Endothelial cell of umbilical vein (primary cell): ENCODE measurements around the gene HIC2.

Experiments
- CTCF ChIP-seq, 2 donors: IDR thresholded peaks; 1 replicate in 1 of 2; 2 replicates in 1 of 2; pipeline ENCODE4 v1.5.1; 2011; ENCODE audit warnings: low read length in 2 of 2, mild to moderate bottlenecking in 2 of 2, moderate library complexity in 2 of 2, control low read depth in 1 of 2, inconsistent platforms in 1 of 2, low read depth in 1 of 2; ENCODE audit not compliant: insufficient read depth in 1 of 2; ENCODE audit errors: extremely low read depth in 1 of 2
- EZH2 ChIP-seq: IDR thresholded peaks from 2 replicates; pipeline ENCODE4 v1.6.1; 2012; ENCODE audit warnings: borderline replicate concordance, low read depth, mild to moderate bottlenecking, moderate library complexity, low read length, inconsistent platforms; ENCODE audit not compliant: severe bottlenecking
- FOS ChIP-seq: IDR thresholded peaks from 2 replicates; pipeline ENCODE4 v1.6.1; 2011; ENCODE audit warnings: mild to moderate bottlenecking, low read length, moderate library complexity, borderline replicate concordance; ENCODE audit not compliant: insufficient read depth
- GATA2 ChIP-seq: IDR thresholded peaks from 2 replicates; pipeline ENCODE4 v1.7.0; 2011; ENCODE audit warnings: low read depth, mild to moderate bottlenecking, moderate library complexity, mixed read lengths, low read length; ENCODE audit not compliant: insufficient read length, insufficient read depth
- JUN ChIP-seq: IDR thresholded peaks from 2 replicates; pipeline ENCODE4 v1.6.1; 2011; ENCODE audit warnings: borderline replicate concordance, low read depth; ENCODE audit not compliant: insufficient read length, insufficient read depth
- POLR2A ChIP-seq: IDR thresholded peaks from 2 replicates; pipeline ENCODE4 v1.6.1; 2012; ENCODE audit warnings: low read depth, mild to moderate bottlenecking, control low read depth, low read length
- POLR2AphosphoS5 ChIP-seq: IDR thresholded peaks from 2 replicates; pipeline ENCODE4 v1.6.1; 2012; ENCODE audit warnings: low read depth, mild to moderate bottlenecking, control low read depth, low read length, moderate library complexity; ENCODE audit not compliant: insufficient read depth
- TF ChIP-seq, protein P1 (sequence below): IDR thresholded peaks from 2 replicates; pipeline ENCODE4 v1.6.1; 2011; ENCODE audit not compliant: insufficient read depth, insufficient read length

DNA sequence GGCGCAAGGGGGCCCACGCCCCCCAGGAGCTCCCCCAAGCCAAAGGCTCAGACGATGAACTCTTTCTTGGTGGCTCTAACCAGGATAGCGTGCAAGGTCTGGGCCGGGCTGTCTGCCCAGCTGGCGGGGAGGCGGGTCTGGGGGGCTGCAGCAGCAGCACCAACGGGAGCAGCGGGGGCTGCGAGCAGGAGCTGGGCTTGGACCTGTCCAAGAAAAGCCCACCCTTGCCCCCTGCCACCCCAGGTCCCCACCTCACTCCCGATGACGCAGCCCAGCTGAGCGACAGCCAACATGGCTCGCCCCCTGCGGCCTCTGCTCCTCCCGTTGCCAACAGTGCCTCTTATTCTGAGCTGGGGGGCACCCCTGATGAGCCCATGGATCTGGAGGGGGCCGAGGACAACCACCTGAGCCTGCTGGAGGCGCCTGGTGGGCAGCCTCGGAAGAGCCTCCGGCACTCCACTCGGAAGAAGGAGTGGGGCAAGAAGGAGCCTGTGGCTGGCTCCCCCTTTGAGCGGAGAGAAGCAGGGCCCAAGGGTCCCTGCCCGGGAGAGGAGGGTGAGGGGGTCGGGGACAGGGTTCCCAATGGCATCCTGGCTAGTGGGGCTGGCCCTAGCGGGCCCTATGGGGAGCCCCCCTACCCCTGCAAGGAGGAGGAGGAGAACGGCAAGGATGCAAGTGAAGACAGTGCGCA, 28.4 kb downstream of the HIC2 start:
- no peak for TF ChIP-seq POLR2A
- no peak for TF ChIP-seq FOS
- TF ChIP-seq CTCF (IDR thresholded peaks at IDR 0.05; ENCODE audit: extremely low read depth in 1 of 2, insufficient read depth in 1 of 2, low read depth in 1 of 2, low read length in 2 of 2): no peak
- no peak for TF ChIP-seq EZH2
- TF ChIP-seq POLR2AphosphoS5: no peak
- TF ChIP-seq, protein P1, sequence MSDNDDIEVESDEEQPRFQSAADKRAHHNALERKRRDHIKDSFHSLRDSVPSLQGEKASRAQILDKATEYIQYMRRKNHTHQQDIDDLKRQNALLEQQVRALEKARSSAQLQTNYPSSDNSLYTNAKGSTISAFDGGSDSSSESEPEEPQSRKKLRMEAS: no peak
- no peak for TF ChIP-seq JUN
- no peak for TF ChIP-seq GATA2
